Lower leg skin (tissue), 3 donors: Measurements from ENCODE around the gene CLTCL1.

Experiments used
- CTCF ChIP-seq, 3 donors: fragments of 450-650 bp; IDR thresholded peaks; one replicate each; pipeline ENCODE4 v1.5.1; 2016; ENCODE audit warnings: antibody characterized with exemption in 3 of 3, mild to moderate bottlenecking in 3 of 3, moderate library complexity in 2 of 3
- POLR2A ChIP-seq, 2 donors: fragments of 450-650 bp; IDR thresholded peaks; one replicate each; pipeline ENCODE4 v1.6.1; 2016 to 2017; ENCODE audit warnings: antibody characterized with exemption in 2 of 2, mild to moderate bottlenecking in 1 of 2, moderate library complexity in 1 of 2

- TF ChIP-seq CTCF (IDR thresholded peaks at IDR 0.05), result no peak
- no peak for TF ChIP-seq POLR2A (IDR thresholded peaks at IDR 0.05)
These were observed 121.6 kb downstream of the CLTCL1 start for GRCh38 chr22:19169947-19170318.
